HG02798 (cell line): ENCODE results near the gene U2AF2.

Experiments used
- ATAC-seq: cut with Tn5 transposase; IDR thresholded peaks from one replicate; pipeline ENCODE4 v1.9.1; 2021; ENCODE audit warnings: mild to moderate bottlenecking; ENCODE audit not compliant: unreplicated experiment, poor library complexity

Gene U2AF2

DNA sequence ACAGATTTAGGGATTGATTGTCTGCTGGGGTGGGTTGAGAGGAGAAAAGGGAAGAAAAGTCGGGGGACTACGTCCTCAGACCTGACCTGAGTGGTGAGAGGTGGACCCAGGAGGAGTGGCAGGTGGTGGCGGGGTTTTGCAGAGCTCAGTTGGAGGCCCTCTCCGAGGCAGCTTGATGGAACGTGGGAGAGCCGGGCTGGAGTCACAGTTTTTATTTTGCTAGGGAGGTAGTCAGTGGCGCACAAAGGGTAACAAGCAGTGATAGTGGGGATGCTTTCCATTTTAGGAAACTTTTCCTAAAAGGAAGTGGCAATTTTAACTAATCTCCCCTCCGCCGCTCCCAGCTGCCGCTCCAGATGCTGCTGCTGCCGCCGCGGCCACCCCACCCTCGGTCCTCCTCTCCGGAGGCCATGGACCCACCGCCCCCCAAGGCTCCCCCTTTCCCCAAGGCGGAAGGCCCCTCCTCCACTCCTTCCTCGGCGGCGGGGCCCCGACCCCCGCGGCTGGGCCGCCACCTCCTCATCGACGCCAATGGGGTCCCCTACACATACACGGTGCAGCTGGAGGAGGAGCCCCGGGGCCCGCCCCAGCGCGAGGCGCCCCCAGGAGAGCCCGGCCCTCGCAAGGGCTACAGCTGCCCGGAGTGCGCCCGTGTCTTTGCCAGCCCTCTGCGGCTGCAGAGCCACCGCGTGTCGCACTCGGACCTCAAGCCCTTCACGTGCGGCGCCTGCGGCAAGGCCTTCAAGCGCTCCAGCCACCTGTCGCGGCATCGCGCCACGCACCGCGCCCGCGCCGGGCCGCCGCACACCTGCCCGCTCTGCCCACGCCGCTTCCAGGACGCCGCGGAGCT lies 12.5 kb upstream of the U2AF2 start:
- no peak for ATAC-seq

DNA sequence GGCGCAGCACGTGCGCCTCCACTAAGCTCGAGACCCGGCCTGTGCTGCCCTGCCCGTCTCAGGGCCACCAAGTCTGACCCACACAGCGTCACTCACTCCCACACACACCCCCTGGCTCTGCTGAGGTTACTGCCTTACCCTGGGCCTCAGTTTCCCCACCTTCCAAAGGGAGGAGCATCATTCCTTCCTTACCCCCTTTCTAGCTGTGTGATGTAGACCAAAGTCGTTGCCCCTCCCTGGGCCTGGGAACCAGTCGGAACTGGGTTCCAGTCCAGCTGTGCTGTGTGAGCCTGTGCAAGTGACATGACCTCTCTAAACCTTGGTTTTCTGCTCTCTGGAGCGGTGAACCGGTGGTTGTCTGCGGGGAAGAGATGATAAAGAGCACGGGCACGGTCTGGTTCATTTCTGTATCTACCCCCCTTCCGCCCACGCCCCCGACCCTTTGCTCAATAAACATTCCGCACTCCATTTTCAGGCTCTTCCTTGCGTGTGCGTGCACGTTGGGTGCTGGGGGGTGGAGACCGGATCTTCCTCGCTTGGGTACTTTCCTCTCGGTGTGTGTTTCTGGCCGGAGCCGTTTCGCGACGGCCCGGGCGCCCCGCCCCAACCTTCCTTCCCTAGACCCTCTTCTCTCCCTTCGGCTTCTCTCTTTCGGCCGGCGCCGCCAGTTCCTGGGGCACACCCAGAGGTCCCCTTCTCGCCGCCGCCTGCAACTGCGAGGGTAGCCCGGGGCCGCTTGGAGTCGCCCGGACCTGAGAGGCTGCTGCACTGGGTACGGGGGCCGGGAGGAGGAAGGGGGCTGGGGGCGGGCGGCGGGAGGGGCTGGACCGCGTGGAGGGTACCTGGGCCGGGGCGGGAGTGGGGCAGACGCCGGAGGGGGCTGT lies 11.6 kb upstream of the U2AF2 start, which contains the start of gene ZNF581:
ZNF581 (plus strand) TSS at position 647 of the 884 bp plus-strand sequence. CDS start 923 bp downstream, outside the sequence.
- ATAC-seq: peak; percentile 29

DNA sequence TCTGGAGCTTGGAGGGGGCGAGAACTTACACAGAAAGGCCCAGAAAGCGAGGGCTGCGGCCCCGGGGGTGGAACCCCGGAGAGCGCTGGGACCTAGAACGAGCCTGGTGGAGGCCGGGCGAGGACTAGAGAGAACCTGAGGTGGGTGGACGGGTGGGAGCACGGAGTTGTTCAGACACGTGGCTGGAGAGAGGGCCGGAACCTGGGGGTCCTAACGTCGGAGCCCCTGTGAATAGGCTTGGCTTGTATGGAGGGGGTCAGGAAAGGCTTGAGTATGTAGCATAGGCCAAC lies 11.0 kb upstream of the U2AF2 start:
- ATAC-seq: no peak

DNA sequence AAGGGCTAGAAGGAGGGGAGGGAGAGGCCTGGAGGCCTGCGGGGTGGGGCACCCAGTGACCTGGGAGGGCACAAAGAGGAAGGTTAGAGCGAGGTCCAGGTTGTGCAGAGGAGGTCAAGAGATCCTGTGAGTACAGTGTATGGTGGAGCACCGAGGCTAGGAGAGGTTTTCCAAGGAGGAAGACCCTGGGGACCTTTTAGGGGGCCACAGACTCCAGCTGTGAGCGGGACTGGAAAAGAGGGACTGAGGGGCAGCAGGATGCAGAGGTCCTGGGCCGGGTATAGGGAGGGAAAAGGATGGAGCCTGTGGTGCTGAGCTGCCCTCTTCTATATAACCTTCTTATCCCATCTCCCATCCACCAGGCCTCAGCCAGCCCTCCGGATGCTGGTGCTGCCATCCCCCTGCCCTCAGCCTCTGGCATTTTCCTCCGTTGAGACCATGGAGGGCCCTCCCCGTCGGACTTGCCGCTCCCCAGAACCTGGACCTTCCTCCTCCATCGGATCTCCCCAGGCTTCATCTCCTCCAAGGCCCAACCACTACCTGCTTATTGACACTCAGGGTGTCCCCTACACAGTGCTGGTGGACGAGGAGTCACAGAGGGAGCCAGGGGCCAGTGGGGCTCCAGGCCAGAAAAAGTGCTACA lies 10.5 kb upstream of the U2AF2 start:
- ATAC-seq: no peak

DNA sequence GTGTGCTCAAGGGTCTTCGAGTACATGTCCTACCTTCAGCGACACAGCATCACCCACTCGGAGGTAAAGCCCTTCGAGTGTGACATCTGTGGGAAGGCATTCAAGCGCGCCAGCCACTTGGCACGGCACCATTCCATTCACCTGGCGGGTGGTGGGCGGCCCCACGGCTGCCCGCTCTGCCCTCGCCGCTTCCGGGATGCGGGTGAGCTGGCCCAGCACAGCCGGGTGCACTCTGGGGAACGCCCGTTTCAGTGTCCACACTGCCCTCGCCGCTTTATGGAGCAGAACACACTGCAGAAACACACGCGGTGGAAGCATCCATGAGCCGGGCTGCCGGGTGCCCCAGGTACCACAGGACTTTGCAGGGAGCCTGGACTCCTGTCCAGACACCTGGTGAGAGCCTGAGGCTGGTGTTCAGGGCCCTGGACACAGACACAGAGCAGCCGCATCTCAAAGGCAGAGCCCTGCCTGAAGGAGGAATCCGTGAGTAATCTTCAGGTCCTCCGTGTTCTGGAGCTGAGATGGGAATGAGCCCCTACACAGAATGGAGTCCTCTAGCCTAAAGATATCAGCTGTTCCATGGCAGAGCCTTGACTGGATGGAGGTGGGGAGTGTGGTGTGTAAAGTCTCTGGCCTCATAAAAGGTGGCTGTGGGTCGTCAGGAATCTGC lies 9.9 kb upstream of the U2AF2 start:
- ATAC-seq: no peak

DNA sequence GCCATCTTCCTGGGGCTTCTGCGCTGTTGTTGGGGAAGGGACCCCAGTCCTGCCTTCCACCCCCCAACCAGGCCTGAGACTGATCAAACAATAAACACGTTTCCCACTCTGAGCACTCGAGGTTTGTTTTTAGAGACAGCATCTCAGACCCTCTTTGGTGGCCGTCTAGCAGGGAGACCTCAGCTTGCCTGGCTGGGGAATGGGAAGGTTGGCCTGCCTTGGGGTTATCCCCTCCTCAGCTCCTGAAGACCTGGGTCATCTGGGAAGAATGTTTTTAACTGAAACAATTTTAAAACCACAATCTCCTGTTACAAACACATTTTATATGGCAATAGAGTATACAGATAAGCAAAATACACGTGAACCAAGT lies 9.3 kb upstream of the U2AF2 start:
- no peak for ATAC-seq

DNA sequence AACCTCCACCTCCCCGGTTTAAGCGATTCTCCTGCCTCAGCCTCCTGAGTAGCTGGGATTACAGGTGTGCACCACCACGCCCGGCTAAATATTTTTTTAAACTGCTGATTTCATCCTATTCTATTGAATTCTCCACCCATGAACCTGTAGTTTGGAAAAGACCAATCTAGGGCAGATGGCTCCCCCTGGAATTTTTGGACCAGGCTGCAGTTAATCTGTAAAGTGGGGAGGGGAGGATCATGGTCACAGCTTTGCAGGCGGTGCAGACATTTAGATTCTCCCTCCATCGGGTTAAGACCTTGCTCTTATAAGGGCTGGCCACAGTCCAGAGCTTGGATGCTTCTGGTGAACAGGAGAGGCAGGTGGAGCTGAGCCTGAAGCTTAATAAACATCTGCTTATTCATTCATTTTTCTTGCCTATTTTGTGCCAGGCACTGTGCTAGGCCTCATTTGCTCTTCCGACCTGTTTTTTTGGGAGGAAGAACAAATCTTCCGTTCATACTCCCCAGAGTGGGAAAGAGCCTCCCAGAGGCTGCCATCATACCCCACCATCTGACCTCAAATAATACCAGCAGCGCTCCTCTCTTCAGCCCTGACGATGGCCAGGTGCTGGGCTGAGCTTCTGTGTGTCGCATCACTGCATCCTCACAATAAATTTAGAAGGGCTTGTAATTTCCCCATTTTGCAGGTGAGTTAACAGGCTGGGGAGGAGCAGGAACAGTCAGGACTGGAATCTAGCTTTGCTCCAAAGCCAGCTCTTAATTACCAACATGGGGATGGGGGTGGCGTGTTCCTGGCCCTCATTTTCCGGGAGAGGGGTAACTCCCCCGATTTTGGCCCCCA lies 7.7 kb upstream of the U2AF2 start:
- ATAC-seq: no peak

GRCh38 chr19:55647732-55648584 lies 6.9 kb upstream of the U2AF2 start, which contains the start of gene CCDC106:
TSS of gene CCDC106 (plus strand) at chr19:55648212. CDS start at chr19:55649047, 835 bp downstream.
- peak; percentile 40 for ATAC-seq

DNA sequence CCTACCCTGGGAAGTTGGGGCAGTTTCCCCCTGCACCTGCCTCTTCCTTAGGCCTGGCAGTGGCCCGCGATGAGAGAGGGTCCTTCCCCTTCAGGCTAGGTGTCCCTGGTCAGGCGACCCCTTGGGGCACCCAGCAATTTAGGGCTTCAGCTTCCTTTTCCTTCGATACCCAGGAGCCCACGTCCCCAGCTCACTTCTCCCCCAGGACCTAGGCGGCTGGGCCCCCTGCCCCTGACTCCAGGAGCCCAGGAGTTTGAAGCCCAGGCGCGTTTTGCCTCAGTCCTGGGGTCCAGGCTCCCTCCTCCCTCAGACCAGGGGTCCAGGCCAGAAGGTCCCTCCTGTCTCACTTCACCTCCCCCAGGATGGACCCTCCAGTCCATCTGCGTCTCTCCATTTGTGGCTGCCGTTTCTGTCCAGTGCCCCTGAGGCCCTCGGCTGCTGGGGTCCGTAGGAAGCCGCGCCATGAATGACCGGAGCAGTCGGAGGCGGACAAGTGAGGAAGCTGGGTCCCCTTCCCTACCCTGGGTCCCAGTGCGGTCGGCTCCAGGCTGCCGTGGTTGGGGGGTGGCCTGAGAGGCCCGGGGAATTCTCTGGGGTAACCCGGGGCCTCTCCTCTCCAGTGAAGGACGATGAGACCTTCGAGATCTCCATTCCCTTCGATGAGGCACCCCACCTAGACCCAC lies 6.1 kb upstream of the U2AF2 start:
- ATAC-seq: no peak

GRCh38 chr19:55649268-55650125 lies 5.3 kb upstream of the U2AF2 start:
- no peak for ATAC-seq

- ATAC-seq: no peak
Observed at GRCh38 chr19:55650126-55650557, 4.7 kb upstream of the U2AF2 start.

DNA sequence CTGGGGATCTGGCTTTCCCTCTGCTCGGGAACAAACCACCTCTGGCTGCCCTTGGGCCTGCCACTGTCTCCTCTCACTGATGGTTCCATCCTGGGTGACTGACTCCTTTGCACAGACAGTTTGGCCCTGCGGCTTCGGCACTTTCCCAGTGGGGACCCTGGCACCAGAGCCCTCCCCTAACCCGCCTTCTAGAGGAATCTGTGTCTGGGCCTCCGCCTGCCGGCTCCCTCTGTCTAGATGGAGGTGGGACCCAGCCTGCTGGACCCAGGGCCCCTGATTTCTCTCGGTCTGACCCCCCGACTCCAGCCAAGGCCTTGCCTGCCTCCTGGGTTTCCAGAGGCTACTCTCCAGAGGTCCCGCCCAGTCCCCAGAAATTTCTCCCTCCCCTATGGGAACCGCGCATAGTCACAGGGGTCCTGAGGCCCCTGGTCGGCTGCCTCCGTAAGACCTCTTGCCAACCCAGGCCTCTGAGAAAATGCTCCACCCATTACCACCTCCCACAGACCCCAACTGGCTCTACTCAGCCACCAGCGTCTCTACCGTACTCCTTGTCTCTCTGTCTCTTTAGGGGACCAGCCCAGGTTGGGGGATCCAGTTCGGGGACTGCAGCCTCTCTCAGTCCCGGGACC lies 4.1 kb upstream of the U2AF2 start:
- ATAC-seq: no peak

- no peak for ATAC-seq
Observed at GRCh38 chr19:55651236-55651635, 3.6 kb upstream of the U2AF2 start.

GRCh38 chr19:55652311-55653128 lies 2.3 kb upstream of the U2AF2 start:
- no peak for ATAC-seq

DNA sequence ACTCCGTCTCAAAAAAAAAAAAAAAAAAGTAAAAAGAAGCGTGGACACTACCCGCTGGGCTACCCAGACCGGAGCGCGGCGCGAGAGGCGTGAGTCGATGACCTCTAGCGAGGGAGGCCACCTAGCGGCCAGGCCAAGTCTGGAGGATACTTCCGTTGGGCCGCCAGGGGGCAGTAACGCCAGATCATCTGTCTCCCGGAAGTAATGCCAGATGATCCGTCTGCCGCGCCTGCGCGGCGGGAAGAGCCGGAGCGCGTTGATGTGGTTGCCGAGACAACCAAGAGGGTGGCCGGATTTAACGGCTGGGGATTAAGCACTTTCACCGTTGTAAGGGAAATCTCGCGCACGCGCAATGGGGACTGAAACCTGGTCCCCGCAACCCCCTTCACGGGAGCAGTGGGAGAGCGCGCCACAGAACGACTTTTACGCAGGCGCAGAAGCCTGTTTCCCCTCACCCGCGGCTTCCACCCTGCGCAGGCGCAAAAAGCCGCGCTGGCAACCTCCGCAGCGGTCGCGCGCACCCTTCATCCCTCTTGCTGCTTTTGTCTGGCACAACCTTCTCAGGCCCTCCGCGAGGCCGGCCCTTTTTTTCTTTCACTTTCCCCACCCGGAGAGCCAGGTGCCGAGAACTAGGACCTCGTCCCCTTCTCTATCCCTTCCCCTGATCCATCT lies 1.0 kb upstream of the U2AF2 start:
- ATAC-seq: peak; percentile 59
